ENCODE data around the gene PTBP2.

Gene PTBP2, protein sequence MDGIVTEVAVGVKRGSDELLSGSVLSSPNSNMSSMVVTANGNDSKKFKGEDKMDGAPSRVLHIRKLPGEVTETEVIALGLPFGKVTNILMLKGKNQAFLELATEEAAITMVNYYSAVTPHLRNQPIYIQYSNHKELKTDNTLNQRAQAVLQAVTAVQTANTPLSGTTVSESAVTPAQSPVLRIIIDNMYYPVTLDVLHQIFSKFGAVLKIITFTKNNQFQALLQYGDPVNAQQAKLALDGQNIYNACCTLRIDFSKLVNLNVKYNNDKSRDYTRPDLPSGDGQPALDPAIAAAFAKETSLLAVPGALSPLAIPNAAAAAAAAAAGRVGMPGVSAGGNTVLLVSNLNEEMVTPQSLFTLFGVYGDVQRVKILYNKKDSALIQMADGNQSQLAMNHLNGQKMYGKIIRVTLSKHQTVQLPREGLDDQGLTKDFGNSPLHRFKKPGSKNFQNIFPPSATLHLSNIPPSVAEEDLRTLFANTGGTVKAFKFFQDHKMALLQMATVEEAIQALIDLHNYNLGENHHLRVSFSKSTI

DNA sequence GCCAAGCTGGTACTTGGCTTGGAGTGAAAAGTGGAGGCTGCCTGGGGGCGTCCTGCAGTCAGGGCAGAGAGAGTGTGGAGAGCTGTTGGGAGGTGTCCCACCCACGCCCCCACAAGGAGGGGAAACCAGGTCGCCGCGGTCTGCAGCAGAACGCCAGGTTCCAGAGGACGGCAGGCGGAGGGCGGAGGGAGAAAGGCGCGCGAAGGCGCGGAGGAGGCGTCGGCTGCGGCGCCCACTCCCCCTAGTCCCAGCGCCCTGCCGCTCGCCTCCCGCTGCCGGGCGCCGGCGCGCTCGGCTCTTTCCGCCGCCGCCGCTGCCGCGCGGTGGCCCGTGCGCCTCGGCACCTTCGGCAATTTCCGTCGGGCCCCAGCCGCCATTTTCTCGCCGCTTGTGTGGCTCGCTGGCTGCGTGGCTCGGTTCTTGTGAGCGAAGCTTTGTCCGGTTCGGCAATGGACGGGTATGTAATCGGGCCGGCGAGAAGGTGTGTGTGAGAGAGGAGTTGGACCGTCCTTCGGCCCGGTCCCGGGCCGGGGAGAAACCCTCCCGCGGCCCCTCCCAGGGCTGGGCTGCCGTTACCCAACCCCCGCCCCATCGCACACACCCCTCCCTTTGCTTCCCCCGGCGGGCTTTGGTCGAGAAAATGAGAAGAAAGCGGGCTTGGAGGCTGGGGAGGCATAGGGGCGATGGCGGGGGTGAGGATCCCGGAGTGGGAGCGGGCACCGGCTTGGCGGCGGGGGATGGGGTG is at the start of gene PTBP2:
PTBP2 (plus strand) TSS at position 369 of the 745 bp plus-strand sequence; CDS start at position 450, 81 bp downstream.
- peak; percentile 72 for DNase-seq

DNA sequence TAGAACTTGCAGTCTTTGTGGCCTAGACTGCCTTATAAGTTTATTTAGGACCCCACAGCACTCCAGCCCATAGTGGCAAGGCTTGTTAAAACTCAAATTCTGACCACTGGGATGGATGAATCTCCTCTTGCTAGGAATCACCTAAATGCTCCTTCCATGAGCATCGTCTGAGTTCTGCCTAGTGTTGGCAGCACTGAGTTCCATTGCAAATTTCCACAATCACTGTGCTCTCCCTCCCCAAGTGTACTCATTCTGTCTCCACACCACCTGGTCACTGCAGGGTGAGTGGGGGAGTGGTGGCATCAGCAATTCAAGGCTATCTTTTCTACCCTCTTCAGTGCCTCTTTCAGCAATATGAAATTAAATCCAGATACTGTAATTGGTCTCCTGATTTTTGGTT is 46.7 kb upstream of the PTBP2 start:
- no peak for DNase-seq

DNA sequence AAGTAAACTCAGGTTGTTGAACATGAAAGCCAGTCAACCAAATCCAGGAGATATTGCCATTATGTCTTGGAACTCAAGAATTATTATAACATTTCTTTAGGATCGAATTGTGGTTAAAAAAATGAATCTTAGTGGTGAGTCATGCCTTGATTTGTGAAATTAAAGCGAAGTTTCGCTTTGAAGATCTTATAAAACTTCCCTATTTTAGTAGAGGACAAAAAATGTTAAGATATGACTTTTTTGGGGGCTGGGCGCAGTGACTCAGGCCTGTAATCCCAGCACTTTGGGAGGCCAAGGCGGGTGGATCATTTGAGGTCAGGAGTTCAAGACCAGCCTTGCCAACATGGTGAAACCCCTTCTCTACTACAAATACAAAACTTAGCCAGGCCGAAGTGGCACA is 39.5 kb upstream of the PTBP2 start:
- no peak for DNase-seq

DNA sequence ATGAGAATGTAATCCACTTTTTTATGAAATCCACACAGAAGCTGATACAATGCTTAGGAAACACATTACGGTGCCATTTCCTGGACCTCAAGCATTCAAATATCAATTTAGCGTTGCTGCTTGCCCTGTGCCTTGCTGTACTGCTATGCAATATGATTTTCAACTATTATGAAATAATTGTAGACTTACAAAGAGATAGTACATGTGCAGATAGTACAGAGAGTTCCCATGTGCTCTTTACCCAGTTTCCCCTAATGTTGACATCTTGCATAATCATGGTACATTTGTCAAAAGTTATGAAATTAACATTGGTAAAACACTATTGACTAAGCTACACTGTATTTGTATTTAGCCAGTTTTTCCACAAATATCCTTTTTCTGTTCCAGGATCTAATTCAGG is 37.7 kb upstream of the PTBP2 start:
- DNase-seq = no peak

DNA sequence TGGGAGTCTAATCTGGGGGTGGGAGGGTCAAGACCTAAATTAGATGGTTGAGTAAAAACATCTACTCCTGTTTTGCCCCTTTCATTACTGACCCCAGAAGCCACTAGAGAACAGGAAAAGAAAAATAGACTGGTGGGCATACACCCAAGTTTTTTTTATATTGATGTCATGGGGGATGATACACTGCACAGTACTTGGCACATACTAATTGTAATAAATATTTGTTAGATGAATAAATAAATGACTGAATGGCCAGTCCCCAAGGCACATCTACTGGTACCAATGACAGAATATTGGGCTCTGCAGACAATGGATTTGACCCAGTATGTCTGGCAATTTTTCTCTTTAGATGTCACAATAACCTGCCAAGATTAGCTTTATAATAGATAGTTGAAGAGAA is 36.8 kb upstream of the PTBP2 start:
- DNase-seq = no peak

DNA sequence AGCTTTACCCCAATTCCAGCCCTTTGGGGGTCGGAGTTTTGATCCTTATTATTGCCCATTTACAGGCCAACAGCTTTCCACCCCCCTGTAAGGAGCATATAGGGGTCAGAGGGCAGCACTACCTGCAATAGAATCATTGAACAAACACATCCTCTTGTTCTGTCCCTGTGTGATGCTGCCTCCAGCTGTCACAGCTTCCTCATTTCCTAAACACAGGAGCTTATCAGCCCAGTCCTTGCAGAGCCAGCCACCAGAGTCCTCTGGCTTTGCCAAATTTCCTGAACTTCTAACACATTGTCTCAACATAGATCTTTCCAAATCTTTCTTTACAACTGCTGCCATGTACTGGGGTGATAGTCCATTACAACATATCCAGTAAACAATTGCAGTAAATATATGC is 32.8 kb upstream of the PTBP2 start:
- no peak for DNase-seq

DNA sequence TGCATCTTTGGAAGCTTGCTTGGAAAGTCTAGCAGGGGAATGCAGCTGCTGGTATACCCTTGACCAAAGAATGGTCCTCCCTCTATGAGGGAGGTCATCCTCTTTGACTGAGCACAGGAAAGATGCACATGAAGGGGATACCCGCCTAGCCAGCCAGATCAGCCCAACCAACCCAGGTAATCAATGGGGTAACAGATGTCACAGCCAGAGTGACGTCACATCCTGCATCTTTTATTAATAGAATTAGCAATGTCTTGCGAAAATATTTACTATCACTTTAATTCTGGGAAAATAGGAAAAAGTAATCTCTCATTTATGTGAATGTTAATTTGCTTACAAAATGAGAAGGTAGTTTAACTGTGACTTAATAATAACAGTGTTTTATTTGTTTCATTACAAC is 25.6 kb upstream of the PTBP2 start:
- no peak for DNase-seq

DNA sequence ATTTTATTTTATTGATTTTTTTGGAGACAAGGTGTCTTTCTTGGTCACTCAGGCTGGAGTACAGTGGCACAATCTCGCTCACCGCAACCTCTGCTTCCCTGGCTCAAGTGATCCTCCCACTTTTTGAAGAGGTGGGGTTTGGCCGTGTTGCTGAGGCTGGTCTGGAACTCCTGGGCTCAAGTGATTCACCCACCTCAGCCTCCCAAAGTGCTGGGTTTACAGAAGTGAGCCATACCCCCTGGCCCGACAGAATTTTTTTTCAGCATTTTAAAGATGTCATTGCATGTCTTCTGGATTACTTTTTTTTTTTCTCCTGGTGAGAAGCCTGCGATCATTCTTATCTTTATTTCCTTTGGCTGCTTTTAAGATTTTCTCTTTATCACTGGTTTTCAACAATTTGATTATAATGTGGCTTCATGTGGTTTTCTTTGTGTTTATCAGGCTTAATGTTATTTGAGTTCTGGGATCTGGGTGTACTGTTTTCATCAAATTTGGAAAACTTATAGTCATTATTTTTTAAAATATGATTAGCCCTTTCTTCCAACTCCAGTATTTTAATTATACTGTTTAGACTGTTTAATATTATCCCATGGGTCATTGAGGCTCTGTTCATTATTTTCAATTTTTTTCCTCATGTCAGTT is 23.1 kb upstream of the PTBP2 start:
- DNase-seq = no peak

DNA sequence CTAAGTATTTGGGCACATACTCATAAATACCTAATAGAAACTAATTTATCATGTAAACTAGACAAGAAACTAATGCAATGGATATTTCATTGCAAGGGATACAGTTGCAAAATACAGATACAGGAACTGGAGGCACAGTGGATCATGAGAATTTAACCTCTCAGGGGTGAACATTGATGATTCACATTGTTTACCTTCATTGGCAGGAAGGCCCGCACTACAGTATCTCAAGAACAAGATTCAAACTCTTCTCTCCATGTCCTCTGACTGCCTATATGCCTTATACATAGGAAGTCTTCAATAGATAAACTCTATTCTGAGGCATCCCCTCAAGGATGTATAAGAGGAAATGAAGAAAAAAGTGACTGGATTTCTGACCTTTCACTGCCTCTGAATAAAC is 18.4 kb upstream of the PTBP2 start:
- DNase-seq = no peak

DNA sequence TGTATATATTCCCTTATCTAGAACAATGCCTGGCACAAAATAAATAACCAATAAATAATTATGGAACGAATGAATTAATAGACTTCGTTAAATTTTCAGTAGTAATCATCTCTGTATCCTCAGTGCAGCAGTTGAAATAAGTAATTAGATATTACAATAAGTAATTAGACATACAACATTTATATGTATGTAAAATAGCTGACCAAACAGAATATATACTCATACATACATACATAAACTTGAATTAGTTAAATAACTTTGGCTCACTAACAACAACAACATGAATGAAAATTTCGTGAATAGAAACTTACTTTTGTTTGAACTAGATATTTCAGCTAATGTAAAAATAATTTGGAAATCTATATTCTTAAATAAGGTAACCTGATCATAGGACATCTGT is 14.6 kb upstream of the PTBP2 start:
- no peak for DNase-seq

DNA sequence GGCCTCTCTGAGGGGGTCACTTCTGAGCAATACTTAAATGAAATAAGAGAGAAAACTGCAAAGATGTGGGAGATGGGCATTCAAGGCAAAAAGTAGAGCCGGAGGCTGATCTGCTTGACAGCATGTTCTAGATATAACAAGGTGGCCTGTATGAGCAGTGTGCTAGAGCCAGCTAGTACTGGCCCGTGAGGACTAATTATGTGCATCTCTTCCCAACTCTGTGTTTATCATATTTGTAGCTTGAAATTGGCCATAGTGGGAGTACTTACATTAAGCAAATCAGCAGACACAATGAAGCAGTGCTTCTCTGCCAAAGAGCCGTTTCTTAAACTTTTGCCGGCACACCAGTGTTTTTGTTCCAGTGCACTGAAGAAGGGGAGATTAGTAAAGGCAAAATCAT is 13.1 kb upstream of the PTBP2 start:
- no peak for DNase-seq

DNA sequence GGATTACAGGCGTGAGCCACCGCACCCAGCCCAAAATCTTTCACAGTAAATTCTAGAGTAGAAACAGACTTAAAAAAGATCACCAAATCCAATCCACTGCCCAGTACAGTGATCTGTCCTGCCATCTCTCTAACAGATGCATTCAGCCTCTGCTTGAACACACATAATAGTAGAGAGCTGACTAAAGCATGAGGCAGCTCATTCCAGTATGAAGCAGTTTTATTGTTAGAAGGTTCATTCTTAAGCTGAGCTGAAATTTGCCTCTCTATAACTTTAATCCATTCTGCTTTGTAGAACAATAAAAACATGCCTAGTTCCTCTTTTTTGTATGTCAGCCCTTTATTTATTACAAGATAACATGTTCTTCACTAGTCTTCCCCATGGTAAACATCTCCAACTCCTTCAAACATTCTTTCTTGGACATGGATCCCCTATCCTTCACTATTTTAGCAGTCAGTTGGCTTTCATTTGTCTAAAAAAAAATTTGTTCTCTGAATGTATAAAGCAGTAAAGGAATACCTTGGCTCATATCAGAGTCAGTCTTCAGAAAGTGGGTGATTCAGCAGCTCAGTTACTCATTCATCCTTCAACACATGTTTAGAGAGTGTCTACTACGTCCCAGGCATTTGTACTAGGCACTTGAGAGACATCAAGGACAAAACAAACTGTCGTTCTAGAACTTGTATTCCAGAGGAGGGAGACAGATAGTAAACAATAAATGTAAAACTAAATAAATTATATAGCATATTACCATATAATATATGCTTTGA is 10.7 kb upstream of the PTBP2 start:
- DNase-seq = no peak

DNA sequence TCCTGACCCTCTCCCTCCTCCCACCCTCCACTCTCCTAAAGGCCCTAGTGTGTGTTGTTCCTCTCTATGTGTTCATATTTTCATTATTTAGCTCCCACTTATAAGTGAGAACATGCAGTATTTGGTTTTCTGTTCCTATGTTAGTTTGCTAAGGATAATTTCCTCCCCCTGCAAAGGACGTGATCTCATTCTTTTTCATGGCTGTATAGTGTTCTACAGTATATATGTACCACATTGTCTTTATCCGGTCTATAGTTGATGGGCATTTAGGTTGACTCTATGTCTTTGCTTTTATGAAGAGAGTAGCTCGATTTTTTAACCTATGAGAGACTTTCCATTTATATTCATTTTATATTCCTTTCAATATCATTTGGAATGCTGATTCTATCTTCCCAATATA is 7.9 kb upstream of the PTBP2 start:
- DNase-seq = no peak

DNA sequence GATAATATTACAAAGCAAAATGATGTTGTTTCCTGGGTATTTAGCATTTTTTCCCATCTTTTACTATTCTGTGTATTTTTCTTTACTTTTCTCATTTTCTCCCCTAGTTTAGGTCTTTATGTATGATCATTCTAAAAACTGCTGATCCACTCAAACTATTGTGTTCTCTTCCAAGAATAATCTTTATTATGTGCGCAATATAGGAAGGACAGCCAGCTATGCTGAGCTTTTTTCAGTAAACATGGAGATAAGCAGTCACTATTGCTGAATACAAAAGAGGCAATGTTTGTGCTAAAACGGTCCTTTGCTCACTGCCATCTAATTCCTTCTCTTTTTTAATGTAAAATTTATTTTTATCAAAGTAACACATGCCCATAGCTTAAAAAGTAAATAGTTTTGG is 6.7 kb upstream of the PTBP2 start:
- no peak for DNase-seq

DNA sequence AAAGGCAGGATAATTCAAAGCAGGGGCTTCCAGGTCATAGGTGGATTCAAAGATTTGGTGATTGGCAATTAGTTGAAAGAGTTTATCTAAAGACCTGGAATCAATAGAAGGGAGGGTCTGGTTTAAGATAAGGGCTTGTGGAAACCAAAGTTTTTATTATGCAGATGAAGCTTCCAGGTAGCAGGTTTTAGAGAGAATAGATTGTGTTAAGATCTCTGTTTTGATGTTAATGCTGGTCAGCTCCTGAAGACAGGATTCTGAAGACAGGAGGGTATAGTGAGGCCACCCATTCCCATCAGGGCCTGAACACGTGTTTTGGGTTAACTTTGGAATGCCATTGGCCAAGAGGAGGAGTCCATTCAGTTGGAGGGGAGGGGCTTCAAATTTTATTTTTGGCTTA is 6.1 kb upstream of the PTBP2 start:
- no peak for DNase-seq

DNA sequence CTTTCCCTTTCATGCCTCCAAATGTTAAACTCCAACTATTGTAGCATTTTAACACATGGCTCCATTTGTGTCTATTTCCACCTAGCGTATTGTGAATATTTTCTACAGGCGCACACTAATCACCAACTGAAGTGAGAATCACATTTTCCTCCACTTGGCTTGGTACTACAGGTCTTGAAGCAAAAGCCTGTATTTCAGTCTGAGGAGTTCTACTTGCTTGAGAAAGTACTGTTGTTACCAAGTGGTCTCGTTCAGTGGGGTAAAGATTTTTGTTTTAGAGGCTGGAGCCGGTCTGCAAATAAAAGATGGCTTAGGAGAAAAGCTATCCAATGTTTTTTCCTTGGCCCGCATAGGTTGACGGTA is 550 bp upstream of the PTBP2 start:
- peak; percentile 9 for DNase-seq

DNA sequence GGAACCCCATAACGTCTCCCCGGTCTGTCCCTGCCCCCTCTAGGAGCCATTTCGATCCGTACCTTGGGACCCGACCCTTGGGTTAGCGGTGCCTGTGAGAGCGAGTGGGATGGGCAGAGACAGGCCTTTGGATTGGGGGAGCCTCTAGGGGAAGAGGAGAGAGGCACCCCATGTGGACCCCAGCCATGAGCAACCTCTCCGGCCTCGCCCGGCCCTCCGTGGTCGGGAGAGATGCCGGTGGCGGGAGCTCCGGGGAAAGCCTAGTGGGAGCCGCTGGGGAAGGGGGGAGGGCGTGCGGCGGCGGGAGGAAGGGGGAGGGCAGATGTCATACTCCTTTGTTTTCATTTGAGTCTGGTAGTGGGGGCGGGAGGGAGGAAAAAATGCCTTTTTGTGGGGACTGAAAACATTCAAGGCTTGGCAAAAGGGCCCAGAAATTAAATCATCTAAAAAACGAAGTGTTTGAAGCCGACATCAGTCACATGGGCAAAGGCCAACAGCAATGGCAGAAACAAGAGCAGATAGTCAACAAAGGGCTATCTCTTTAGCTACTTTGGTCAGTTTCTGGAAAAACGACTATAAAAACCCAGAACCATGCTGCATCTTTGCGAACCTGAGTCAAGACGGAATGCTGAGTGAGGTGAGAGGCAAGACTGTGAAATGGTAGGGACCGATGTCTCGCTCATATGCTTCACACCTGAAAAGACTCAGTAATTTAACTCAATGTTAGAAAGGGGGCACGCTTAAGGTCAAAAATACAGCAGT is 758 bp downstream of the PTBP2 start:
- DNase-seq = peak; percentile 28

DNA sequence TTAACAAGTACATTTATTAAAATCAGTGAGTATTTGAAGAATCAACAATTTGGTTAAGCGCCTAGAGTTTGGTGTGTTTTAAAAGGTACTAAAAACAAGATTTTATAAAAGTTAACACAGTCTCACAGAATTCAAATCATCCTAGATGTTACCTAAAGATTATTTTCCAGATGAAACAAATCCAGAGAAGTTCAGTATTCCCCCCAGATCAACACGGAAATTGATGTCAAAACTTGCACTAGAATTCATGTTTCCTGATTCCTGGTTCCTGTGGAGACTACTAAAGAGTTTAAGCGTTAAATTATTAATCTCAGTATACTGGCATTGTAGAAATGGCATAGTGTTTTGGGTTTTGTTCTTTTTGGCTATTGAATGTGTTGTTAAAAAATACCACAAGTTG is 1.4 kb downstream of the PTBP2 start:
- no peak for DNase-seq

DNA sequence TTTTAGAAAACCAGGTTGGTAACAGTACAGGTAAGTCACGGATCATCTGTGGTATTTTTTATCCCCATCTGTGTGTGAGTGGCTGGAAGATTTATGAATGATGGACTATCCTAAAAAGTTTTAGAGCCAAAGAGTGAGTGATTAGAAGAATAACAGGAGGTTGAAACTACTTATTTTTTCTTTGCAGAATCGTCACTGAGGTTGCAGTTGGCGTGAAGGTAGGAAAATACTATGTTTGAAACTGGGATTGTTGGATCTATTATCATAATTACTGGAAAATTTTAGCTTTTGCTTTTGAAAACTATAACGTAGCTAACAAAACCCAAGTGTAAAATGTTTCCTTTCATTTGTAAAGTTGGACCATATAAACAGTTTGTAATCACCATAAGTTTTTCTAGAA is 1.8 kb downstream of the PTBP2 start:
- DNase-seq = no peak

DNA sequence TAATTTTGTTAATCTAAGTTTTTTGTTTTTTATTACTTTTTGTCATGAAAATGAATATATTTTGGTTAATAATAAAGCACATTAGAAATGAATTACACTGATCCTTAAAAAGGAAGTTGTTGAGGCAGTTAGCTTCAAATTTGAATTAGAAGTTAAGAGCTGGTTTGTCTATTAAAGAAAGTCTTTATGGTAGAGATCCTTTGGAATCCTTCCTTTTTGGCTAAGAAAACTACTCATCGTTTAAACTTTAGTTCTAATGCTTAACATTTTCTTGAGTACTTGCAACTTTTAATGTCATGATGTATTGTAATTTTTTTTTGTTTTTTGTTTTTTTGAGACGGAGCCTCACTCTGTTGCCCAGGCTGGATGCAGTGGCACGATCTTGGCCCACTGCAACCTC is 2.4 kb downstream of the PTBP2 start:
- no peak for DNase-seq

DNA sequence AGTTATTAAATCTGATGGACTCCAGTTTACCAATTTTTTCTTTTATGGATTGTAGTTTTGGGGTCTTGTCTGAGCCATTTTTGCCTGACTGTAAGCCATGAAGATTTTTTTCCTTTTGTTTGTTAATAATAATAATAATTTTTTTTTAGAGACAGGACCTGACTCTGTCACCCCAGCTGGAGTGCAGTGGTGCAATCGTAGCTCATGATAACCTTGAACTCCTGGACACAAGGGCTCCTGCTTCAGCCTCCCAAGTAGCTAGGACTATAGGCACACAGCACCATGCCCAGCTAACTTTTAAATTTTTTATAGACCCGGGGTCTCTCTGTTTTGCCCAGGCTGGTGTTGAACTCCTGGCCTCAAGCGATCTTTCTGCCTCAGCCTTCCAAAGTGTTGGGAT is 6.3 kb downstream of the PTBP2 start:
- DNase-seq = no peak

DNA sequence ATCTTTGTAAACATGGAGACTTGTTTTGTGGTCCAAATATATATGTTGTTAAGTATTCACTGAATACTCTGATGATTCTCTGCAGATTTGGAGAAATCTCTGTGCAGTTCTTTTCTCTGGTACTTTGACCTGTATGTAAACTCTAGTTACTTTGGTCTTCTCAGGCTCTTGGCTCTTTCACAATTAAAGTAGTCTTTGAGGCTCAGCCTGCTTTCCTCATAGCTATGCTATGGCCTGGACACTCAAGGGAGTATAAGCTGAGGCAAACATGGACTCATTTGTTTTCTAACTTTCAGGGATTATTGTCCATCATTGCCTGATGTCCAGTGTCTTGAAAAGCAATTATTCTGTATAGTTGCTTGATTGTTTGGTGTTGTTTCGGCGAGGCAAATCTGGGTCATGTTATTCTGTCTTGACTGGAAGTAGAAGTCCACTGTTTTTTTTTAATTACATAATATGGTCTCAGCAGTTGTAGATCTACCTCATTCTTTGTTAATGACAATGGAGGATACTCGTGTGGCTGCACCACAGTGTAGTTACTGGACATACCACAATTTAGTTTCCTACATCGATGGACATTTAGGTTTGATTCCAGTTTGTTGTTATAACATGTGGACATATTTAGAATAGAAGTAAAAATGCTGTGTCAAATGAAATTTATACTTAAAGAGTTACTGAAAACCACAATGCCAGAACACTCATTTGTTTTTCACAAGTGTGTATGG is 9.2 kb downstream of the PTBP2 start:
- no peak for DNase-seq

Measured in 8988T (cell line).